Stimulated activated naive CD8-positive, alpha-beta T cell treated with anti-CD3 and anti-CD28 coated beads, Interleukin-15, Interleukin-2, amounts not matched to agents 100 ng/mL and 50 ng/mL, for 24 hours (primary cell): ENCODE results near the gene GAL3ST2.
"Not testable (repeated sequence)": the region's sequence is repeated elsewhere in the genome, so short reads cannot be mapped to it uniquely, and the experiment has no call there.

ENCODE experiments used
- H3K27ac Mint-ChIP-seq: one replicate; pipeline ENCODE4 v1.8.0; 2021; ENCODE audit warnings: mild to moderate bottlenecking, mixed read lengths
- H3K27me3 Mint-ChIP-seq: one replicate; pipeline ENCODE4 v1.8.0; 2021; ENCODE audit warnings: mixed read lengths
- H3K36me3 Mint-ChIP-seq: one replicate; pipeline ENCODE4 v1.8.0; 2021; ENCODE audit warnings: low read depth, mixed read lengths
- H3K4me1 Mint-ChIP-seq: one replicate; pipeline ENCODE4 v1.8.0; 2021; ENCODE audit warnings: low read depth, mixed read lengths
- H3K4me3 Mint-ChIP-seq: one replicate; pipeline ENCODE4 v1.8.0; 2021; ENCODE audit warnings: mild to moderate bottlenecking, mixed read lengths
- H3K9me3 Mint-ChIP-seq: one replicate; pipeline ENCODE4 v1.8.0; 2021; ENCODE audit warnings: mixed read lengths

GAL3ST2 gene

DNA sequence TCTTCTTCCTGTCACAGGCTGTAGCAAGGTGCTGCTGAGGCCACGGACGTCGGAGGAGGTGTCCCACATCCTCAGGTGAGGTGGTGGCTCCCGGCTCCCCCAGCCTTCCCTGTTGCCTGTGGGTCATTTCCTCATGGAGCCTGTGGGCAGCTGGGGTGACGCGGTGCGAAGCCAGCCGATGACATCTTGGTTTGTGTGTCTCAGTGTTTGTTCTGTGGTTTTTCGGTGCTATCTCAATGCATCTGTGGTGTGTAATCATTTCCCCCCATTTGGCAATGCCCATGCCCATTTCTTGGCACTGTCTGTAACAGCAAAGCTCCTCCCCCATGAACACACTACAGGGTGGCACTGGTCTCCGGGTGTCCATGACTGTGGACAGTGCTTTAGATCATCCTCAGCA lies 35.6 kb upstream of the GAL3ST2 start:
- Mint-ChIP-seq H3K27me3 (no peaks in the 10 kb centered on the region), H3K4me1 (peaks cover 39% of the 10 kb centered on the region), H3K27ac (peak overlapping the region; percentile 47), H3K4me3 (peak overlapping the region; percentile 58), H3K36me3 (peaks cover 33% of the 10 kb centered on the region), H3K9me3 (no peaks in the 10 kb centered on the region)

DNA sequence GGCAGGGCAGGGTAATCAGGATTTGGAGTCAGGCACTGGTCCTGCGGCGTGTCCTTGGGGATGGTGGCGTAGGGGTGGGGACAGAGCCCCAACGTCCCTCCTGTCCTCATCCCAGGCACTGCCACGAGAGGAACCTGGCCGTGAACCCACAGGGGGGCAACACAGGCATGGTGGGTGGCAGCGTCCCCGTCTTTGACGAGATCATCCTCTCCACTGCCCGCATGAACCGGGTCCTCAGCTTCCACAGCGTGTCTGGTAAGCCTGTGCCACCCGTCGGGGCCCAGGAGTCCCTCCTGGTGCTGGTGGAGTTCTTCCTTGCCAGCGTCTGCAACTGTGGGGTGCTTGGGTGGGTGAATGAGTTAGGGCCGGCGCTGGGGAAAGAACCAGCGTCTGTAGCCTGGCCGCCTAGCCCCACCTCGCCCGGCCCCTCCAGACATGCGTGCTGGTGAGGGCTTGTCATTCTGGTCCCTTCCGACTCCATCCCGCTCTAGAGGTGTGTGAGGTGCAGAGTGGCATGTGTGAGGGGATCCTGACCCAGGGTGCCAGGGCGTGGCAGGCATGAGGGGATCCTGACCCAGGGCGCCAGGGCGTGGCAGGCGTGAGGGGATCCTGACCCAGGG lies 34.2 kb upstream of the GAL3ST2 start:
- no peaks in the 10 kb centered on the region for H3K27me3 Mint-ChIP-seq
- H3K27ac Mint-ChIP-seq: no peak overlapping the region
- peaks cover 33% of the 10 kb centered on the region for H3K4me1 Mint-ChIP-seq
- H3K36me3 Mint-ChIP-seq: peaks cover 36% of the 10 kb centered on the region
- H3K4me3 Mint-ChIP-seq: no peak overlapping the region
- H3K9me3 Mint-ChIP-seq: no peaks in the 10 kb centered on the region

DNA sequence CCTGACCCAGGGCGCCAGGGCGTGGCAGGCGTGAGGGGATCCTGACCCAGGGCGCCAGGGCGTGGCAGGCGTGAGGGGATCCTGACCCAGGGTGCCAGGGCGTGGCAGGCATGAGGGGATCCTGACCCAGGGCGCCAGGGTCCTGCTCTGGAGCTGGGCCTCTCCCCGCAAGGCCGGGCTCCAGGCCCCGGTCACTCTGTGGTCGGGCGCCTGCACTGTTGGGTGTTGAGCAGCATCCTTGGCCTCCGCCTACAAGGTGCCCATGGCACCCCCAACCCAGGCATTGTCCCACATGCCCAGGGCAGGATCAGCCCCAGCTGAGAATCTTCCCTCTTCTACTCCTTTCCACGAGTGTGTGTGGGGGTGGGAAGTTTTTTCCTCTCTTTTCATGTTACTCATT lies 33.6 kb upstream of the GAL3ST2 start:
- H3K27me3 Mint-ChIP-seq, H3K4me3 Mint-ChIP-seq, H3K27ac Mint-ChIP-seq, H3K9me3 Mint-ChIP-seq: not testable (repeated sequence)
- peaks cover 28% of the 10 kb centered on the region for H3K4me1 Mint-ChIP-seq
- peaks cover 36% of the 10 kb centered on the region for H3K36me3 Mint-ChIP-seq

DNA sequence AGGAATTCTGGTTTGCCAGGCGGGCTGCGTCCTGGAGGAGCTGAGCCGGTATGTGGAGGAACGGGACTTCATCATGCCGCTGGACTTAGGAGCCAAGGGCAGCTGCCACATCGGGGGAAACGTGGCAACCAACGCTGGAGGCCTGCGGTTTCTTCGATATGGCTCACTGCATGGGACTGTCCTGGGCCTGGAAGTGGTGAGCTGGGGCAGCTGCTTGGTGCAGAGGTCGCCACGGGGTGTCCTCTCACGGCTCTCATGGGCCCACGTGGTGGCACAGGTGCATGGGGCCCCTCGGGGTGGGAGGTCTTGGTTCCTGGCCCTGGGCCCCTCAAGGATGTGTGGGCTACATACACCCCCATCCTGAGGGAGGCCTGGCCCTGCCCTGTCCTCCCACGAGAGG lies 33.0 kb upstream of the GAL3ST2 start:
- Mint-ChIP-seq H3K4me3 (no peak overlapping the region), H3K4me1 (peaks cover 26% of the 10 kb centered on the region), H3K27me3 (no peaks in the 10 kb centered on the region), H3K9me3 (no peaks in the 10 kb centered on the region), H3K27ac (no peak overlapping the region), H3K36me3 (peaks cover 33% of the 10 kb centered on the region)

GRCh38 chr2:241744028-241744754 lies 32.4 kb upstream of the GAL3ST2 start:
- no peaks in the 10 kb centered on the region for H3K27me3 Mint-ChIP-seq
- peaks cover 36% of the 10 kb centered on the region for H3K36me3 Mint-ChIP-seq
- no peaks in the 10 kb centered on the region for H3K9me3 Mint-ChIP-seq
- no peak overlapping the region for H3K4me3 Mint-ChIP-seq
- H3K4me1 Mint-ChIP-seq: peaks cover 20% of the 10 kb centered on the region
- H3K27ac Mint-ChIP-seq: no peak overlapping the region

GRCh38 chr2:241745276-241745675 lies 31.3 kb upstream of the GAL3ST2 start:
- Mint-ChIP-seq H3K27me3 (no peaks in the 10 kb centered on the region), H3K36me3 (peaks cover 42% of the 10 kb centered on the region), H3K9me3 (no peaks in the 10 kb centered on the region), H3K27ac (no peak overlapping the region), H3K4me1 (peaks cover 9% of the 10 kb centered on the region), H3K4me3 (no peak overlapping the region)

GRCh38 chr2:241746084-241746483 lies 30.5 kb upstream of the GAL3ST2 start:
- Mint-ChIP-seq H3K27ac (no peak overlapping the region), H3K27me3 (no peaks in the 10 kb centered on the region), H3K4me3 (no peak overlapping the region), H3K36me3 (peaks cover 40% of the 10 kb centered on the region), H3K4me1 (peaks cover 3% of the 10 kb centered on the region), H3K9me3 (no peaks in the 10 kb centered on the region)

DNA sequence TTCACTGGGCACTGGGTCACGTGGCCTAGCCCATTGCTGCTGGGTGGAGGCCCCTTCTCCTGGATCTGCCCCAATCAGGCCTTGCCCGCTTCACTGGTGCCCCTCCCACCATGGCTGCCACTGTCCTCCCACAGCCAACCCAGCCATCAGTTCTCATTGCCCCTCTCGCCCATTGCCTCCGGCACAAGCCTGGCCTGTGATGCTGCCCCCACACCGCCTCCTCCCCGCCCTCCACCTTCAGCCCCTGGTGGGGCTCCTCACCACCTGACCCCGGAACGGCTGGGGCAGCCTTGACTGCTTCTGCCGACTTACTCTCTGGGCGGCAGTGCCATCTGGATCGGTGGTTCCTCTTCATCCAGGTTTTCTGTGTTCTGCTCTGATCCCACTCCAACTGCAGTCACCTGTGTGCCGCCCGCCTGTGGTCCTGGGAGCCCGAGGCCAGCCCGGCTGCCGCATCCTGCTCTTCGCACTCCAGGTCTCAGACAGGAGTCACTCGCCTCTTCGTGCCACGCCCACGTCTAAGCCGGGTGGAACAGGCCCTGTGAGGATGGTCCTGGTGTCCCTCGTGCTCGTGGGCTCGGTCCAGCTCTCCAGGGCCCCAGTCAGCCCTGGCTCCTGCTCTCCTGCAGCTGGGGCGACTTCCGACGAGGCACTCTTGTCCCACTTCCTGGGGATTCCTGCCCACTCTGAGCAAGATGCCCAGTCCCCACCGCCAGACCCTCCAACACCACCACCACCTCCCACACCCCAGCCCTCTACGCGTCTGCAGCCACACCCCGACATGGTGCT lies 28.0 kb upstream of the GAL3ST2 start:
- Mint-ChIP-seq H3K4me3 (no peak overlapping the region), H3K27me3 (no peaks in the 10 kb centered on the region), H3K9me3 (no peaks in the 10 kb centered on the region), H3K27ac (no peak overlapping the region), H3K36me3 (peaks cover 39% of the 10 kb centered on the region), H3K4me1 (no peaks in the 10 kb centered on the region)

DNA sequence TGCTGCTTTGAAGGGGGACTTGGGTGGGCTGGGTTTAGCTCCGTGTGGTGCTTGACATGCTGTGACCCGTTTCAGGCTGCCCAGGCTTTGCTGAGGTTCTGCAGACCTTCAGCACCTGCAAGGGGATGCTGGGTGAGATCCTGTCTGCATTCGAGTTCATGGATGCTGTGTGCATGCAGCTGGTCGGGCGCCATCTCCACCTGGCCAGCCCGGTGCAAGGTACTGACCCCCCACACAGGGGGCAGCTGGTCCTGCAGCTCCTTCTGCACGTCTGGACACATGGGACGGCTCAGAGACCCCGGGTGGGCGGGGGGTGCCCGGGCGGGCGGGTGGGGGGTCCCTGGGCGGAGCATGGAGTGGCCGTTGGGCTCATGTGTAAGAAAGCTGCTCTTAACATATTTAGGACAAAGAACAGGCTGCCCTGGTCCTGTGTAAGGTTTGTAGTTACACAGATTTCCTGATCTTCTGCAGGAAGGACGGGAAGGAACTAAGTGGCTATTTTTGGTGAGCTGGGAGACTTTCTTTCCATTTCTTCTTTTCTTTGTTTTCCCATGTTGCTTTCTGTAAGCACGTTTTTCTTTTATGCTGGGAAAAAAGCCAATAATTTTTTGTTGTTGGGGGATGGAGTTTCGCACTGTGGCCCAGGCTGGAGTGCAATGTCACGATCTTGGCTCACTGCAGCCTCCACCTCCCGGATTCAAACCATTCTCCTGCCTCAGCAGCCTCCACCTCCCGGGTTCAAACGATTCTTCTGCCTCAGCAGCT lies 26.4 kb upstream of the GAL3ST2 start:
- Mint-ChIP-seq H3K36me3 (peaks cover 32% of the 10 kb centered on the region), H3K27ac (no peak overlapping the region), H3K27me3 (no peaks in the 10 kb centered on the region), H3K4me3 (no peak overlapping the region), H3K9me3 (no peaks in the 10 kb centered on the region), H3K4me1 (no peaks in the 10 kb centered on the region)

GRCh38 chr2:241751152-241751551 lies 25.5 kb upstream of the GAL3ST2 start:
- no peak overlapping the region for H3K27ac Mint-ChIP-seq
- H3K9me3 Mint-ChIP-seq: no peaks in the 10 kb centered on the region
- H3K4me3 Mint-ChIP-seq: no peak overlapping the region
- H3K36me3 Mint-ChIP-seq: peaks cover 24% of the 10 kb centered on the region
- no peaks in the 10 kb centered on the region for H3K27me3 Mint-ChIP-seq
- no peaks in the 10 kb centered on the region for H3K4me1 Mint-ChIP-seq

DNA sequence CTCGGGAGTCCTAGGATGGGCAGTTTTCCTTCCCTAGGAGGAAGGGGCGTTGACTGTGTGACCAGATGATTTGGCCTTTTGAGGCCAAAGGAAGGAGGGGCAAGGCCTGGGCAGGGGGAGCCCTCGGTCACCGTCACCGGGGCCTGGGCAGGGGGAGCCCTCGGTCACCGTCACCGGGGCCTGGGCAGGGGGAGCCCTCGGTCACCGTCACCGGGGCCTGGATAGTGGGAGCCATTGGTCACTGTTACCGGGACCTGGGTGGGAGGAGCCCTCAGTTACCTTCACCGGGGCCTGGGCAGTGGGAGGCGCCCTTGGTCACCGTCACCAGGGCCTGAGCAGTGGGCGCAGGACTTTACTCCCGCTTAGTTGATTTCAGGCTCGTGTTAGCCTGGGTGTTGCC lies 24.8 kb upstream of the GAL3ST2 start:
- peaks cover 22% of the 10 kb centered on the region for H3K36me3 Mint-ChIP-seq

GRCh38 chr2:241752253-241752652 lies 24.4 kb upstream of the GAL3ST2 start:
- H3K36me3 Mint-ChIP-seq: peaks cover 22% of the 10 kb centered on the region
- H3K27me3 Mint-ChIP-seq: no peaks in the 10 kb centered on the region
- H3K9me3 Mint-ChIP-seq: no peaks in the 10 kb centered on the region
- H3K4me1 Mint-ChIP-seq: no peaks in the 10 kb centered on the region
- no peak overlapping the region for H3K27ac Mint-ChIP-seq
- no peak overlapping the region for H3K4me3 Mint-ChIP-seq

More for the DNA sequence above, 24.8 kb upstream of the GAL3ST2 start:
- Mint-ChIP-seq H3K27ac (no peak overlapping the region), H3K4me3 (no peak overlapping the region), H3K9me3 (no peaks in the 10 kb centered on the region), H3K27me3 (no peaks in the 10 kb centered on the region), H3K4me1 (no peaks in the 10 kb centered on the region)

GRCh38 chr2:241752689-241753276 lies 23.8 kb upstream of the GAL3ST2 start:
- Mint-ChIP-seq H3K4me1 (no peaks in the 10 kb centered on the region), H3K27me3 (no peaks in the 10 kb centered on the region), H3K36me3 (peaks cover 23% of the 10 kb centered on the region), H3K27ac (no peak overlapping the region), H3K9me3 (no peaks in the 10 kb centered on the region), H3K4me3 (no peak overlapping the region)

DNA sequence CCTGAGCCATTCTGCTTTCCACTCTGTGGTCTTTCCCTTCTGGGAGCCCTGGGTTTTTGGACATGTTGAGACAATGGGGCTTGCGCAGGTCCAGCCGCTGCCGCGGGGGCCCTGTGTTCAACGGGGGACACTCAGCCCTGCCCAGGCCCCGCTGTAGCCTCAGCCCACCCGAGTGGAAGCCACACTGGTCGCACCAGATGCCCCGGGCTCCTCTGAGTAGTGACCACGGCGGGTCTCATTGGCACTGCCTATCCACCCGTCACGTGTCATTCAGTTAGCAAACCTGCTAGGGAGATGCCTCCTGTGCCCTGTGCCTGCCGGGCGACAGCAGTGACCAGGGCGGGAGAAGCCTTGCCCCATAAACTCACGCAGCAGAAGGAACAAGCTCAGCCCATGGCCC lies 23.1 kb upstream of the GAL3ST2 start:
- H3K36me3 Mint-ChIP-seq: peaks cover 29% of the 10 kb centered on the region
- no peak overlapping the region for H3K27ac Mint-ChIP-seq

More for the DNA sequence above, 23.1 kb upstream of the GAL3ST2 start:
- H3K27me3 Mint-ChIP-seq: no peaks in the 10 kb centered on the region
- H3K4me1 Mint-ChIP-seq: no peaks in the 10 kb centered on the region
- H3K4me3 Mint-ChIP-seq: no peak overlapping the region
- H3K9me3 Mint-ChIP-seq: no peaks in the 10 kb centered on the region
